HL-60 (cell line): ENCODE results near the gene PPIL6.
"Not testable (repeated sequence)": the region's sequence is repeated elsewhere in the genome, so short reads cannot be mapped to it uniquely, and the experiment has no call there.

Source experiments
- DNase-seq, 2 experiments: peaks; one replicate each; pipeline ENCODE4 v3.0.0-alpha.2; 2010 to 2020; ENCODE audit warnings: low read depth in 1 of 2, low spot score in 1 of 2
- H3K27ac ChIP-seq: fragments of 250-450 bp; sonication (Bioruptor Pico); replicated peaks from 2 replicates; pipeline ENCODE4 v1.5.1; 2020; ENCODE audit warnings: mild to moderate bottlenecking, moderate library complexity
- H3K27me3 ChIP-seq: fragments of 250-450 bp; sonication (Bioruptor Pico); 2 replicates; pipeline ENCODE4 v1.5.1; 2021; ENCODE audit warnings: mild to moderate bottlenecking, moderate library complexity; ENCODE audit not compliant: insufficient read depth, poor library complexity, severe bottlenecking
- H3K4me3 ChIP-seq: replicated peaks from 2 replicates; pipeline ENCODE4 v1.5.1; 2011; ENCODE audit warnings: mild to moderate bottlenecking, control low read depth, low read length; ENCODE audit not compliant: insufficient read depth
- CTCF ChIP-seq: IDR thresholded peaks from one replicate; pipeline ENCODE4 v1.5.1; 2011; ENCODE audit warnings: low read length, control low read depth, inconsistent platforms; ENCODE audit not compliant: insufficient read depth
- GABPA ChIP-seq: IDR thresholded peaks from 2 replicates; pipeline ENCODE4 v1.6.1; 2012; ENCODE audit warnings: low read depth
- POLR2AphosphoS5 ChIP-seq: IDR thresholded peaks from 2 replicates; pipeline ENCODE4 v1.6.1; 2012; ENCODE audit warnings: low read depth
- REST ChIP-seq: IDR thresholded peaks from 2 replicates; pipeline ENCODE4 v1.6.1; 2012; ENCODE audit warnings: low read depth; ENCODE audit not compliant: insufficient replicate concordance
- SPI1 ChIP-seq: IDR thresholded peaks from 2 replicates; pipeline ENCODE4 v1.6.1; 2012; ENCODE audit warnings: low read depth, mild to moderate bottlenecking, borderline replicate concordance

The PPIL6 gene

GRCh38 chr6:109461733-109462526 is 21.5 kb upstream of the PPIL6 start:
- Histone ChIP-seq H3K4me3 (no peak overlapping the region), H3K27ac (no peak overlapping the region), H3K27me3 (no peaks in the 10 kb centered on the region)
- DNase-seq: no peak
- TF ChIP-seq SPI1 (no peak), CTCF (no peak), GABPA (no peak), POLR2AphosphoS5 (no peak), REST (no peak)

GRCh38 chr6:109461205-109461604 is 20.8 kb upstream of the PPIL6 start:
- DNase-seq, H3K4me3 ChIP-seq, H3K27ac ChIP-seq, H3K27me3 ChIP-seq: not testable (repeated sequence)

- Histone ChIP-seq H3K27me3 (no peaks in the 10 kb centered on the region), H3K4me3 (no peak overlapping the region), H3K27ac (no peak overlapping the region)
- no peak for DNase-seq
- no peak for TF ChIP-seq POLR2AphosphoS5
- no peak for TF ChIP-seq REST
- TF ChIP-seq CTCF: no peak
- TF ChIP-seq GABPA: no peak
- TF ChIP-seq SPI1: no peak
These were observed 19.9 kb upstream of the PPIL6 start for GRCh38 chr6:109460161-109460829.

- TF ChIP-seq SPI1 (peak; percentile 92), REST (no peak), GABPA (peak; percentile 46; the same call in 1 of the 2 replicates), POLR2AphosphoS5 (peak; percentile 48; the same call in 1 of the 2 replicates), CTCF (no peak)
- Histone ChIP-seq H3K27me3 (no peaks in the 10 kb centered on the region), H3K27ac (no peak overlapping the region), H3K4me3 (no peak overlapping the region)
- DNase-seq: peak; percentile 54 to 62
These were observed 18.5 kb upstream of the PPIL6 start for GRCh38 chr6:109458774-109459531.
